Measurements from ENCODE around the gene PLA2G6. TPM values are rescaled to one million over a fixed set of nuclear protein-coding genes. Genes with fewer than 3 reads are reported as not detected.

The PLA2G6 gene
- total and polyA plus RNA-seq, 9 of the 15 experiments (the other 6 are each of a cell fraction or from before 2014, with no cell fraction given), result 0.11 to 12.2 (median 9.7) TPM

DNA sequence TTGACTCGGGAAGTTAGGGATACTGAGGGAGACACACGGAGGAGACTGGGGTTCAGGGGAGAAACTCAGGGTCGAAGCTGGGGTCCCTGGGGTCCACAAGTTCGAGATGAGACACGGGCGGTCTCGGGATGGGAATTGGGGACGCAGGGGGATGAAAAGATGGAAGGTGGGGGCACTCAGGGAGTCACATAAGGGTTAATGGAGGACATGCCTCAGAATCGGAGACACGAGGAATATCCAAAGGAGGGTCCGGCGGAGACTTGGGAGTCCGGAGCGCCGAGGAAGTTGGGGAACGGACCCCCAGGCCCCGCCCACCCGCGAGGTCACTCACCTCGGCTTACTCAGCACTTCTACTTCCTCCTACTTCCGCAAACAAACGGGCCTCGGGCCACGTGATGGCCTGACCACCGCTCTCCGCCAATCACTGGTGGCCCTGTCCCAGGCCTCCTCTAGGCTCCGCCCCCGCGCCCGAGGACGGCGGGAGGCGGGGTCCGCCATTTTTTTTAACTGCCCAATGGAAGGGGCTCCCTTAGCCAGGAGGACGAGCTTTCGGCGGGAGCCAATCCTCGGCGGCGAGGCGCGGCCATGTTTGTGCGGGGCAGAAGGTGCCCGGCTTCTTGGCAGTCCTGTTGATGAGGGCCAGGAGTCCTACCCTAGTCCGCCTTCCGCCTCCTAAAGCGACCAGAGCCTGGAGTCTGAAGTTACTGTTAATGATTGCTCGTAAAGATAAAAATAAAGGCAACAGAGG lies at the start of gene PLA2G6 (continued):
- TF ChIP-seq, protein P1, sequence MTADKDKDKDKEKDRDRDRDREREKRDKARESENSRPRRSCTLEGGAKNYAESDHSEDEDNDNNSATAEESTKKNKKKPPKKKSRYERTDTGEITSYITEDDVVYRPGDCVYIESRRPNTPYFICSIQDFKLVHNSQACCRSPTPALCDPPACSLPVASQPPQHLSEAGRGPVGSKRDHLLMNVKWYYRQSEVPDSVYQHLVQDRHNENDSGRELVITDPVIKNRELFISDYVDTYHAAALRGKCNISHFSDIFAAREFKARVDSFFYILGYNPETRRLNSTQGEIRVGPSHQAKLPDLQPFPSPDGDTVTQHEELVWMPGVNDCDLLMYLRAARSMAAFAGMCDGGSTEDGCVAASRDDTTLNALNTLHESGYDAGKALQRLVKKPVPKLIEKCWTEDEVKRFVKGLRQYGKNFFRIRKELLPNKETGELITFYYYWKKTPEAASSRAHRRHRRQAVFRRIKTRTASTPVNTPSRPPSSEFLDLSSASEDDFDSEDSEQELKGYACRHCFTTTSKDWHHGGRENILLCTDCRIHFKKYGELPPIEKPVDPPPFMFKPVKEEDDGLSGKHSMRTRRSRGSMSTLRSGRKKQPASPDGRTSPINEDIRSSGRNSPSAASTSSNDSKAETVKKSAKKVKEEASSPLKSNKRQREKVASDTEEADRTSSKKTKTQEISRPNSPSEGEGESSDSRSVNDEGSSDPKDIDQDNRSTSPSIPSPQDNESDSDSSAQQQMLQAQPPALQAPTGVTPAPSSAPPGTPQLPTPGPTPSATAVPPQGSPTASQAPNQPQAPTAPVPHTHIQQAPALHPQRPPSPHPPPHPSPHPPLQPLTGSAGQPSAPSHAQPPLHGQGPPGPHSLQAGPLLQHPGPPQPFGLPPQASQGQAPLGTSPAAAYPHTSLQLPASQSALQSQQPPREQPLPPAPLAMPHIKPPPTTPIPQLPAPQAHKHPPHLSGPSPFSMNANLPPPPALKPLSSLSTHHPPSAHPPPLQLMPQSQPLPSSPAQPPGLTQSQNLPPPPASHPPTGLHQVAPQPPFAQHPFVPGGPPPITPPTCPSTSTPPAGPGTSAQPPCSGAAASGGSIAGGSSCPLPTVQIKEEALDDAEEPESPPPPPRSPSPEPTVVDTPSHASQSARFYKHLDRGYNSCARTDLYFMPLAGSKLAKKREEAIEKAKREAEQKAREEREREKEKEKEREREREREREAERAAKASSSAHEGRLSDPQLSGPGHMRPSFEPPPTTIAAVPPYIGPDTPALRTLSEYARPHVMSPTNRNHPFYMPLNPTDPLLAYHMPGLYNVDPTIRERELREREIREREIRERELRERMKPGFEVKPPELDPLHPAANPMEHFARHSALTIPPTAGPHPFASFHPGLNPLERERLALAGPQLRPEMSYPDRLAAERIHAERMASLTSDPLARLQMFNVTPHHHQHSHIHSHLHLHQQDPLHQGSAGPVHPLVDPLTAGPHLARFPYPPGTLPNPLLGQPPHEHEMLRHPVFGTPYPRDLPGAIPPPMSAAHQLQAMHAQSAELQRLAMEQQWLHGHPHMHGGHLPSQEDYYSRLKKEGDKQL (CRISPR knock-in tag; IDR thresholded peaks at IDR 0.05; ENCODE audit: borderline replicate concordance), result no peak
- TF ChIP-seq, protein P2, sequence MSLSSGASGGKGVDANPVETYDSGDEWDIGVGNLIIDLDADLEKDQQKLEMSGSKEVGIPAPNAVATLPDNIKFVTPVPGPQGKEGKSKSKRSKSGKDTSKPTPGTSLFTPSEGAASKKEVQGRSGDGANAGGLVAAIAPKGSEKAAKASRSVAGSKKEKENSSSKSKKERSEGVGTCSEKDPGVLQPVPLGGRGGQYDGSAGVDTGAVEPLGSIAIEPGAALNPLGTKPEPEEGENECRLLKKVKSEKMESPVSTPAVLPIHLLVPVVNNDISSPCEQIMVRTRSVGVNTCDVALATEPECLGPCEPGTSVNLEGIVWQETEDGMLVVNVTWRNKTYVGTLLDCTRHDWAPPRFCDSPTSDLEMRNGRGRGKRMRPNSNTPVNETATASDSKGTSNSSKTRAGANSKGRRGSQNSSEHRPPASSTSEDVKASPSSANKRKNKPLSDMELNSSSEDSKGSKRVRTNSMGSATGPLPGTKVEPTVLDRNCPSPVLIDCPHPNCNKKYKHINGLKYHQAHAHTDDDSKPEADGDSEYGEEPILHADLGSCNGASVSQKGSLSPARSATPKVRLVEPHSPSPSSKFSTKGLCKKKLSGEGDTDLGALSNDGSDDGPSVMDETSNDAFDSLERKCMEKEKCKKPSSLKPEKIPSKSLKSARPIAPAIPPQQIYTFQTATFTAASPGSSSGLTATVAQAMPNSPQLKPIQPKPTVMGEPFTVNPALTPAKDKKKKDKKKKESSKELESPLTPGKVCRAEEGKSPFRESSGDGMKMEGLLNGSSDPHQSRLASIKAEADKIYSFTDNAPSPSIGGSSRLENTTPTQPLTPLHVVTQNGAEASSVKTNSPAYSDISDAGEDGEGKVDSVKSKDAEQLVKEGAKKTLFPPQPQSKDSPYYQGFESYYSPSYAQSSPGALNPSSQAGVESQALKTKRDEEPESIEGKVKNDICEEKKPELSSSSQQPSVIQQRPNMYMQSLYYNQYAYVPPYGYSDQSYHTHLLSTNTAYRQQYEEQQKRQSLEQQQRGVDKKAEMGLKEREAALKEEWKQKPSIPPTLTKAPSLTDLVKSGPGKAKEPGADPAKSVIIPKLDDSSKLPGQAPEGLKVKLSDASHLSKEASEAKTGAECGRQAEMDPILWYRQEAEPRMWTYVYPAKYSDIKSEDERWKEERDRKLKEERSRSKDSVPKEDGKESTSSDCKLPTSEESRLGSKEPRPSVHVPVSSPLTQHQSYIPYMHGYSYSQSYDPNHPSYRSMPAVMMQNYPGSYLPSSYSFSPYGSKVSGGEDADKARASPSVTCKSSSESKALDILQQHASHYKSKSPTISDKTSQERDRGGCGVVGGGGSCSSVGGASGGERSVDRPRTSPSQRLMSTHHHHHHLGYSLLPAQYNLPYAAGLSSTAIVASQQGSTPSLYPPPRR (CRISPR knock-in tag; IDR thresholded peaks at IDR 0.05; ENCODE audit: borderline replicate concordance), result no peak
- TF ChIP-seq TSC22D4 (tag; IDR thresholded peaks at IDR 0.05), result no peak
- no peak for TF ChIP-seq RBM17 (IDR thresholded peaks at IDR 0.05; ENCODE audit: borderline replicate concordance, low read depth, low read length)
- no peak for TF ChIP-seq TEAD4 (IDR thresholded peaks at IDR 0.05; ENCODE audit: low read length)
- TF ChIP-seq TEAD4 (CRISPR knock-in tag; IDR thresholded peaks at IDR 0.05; ENCODE audit: borderline replicate concordance), result no peak
- no peak for TF ChIP-seq PML (IDR thresholded peaks at IDR 0.05; ENCODE audit: low read length)
- TF ChIP-seq, protein P3, sequence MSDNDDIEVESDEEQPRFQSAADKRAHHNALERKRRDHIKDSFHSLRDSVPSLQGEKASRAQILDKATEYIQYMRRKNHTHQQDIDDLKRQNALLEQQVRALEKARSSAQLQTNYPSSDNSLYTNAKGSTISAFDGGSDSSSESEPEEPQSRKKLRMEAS (CRISPR knock-in tag; IDR thresholded peaks at IDR 0.05), result no peak
- no peak; the same call in 1 of the 2 replicates for TF ChIP-seq DPF2 (IDR thresholded peaks at IDR 0.05)
- no peak for TF ChIP-seq BRF1 (IDR thresholded peaks at IDR 0.05; ENCODE audit: borderline replicate concordance, extremely low read depth, insufficient read length)
- TF ChIP-seq PTTG1 (tag; IDR thresholded peaks at IDR 0.05; ENCODE audit: low read depth), result no peak
- no peak for TF ChIP-seq NCOA6 (IDR thresholded peaks at IDR 0.05)
- no peak; the same call in none of the 2 replicates for TF ChIP-seq ARID1B (IDR thresholded peaks at IDR 0.05)
- peak; percentile 43 for TF ChIP-seq NFYB (IDR thresholded peaks at IDR 0.05; ENCODE audit: extremely low read depth, insufficient read length)
- TF ChIP-seq PHF20 (IDR thresholded peaks at IDR 0.05; ENCODE audit: partially characterized antibody), result no peak
- TF ChIP-seq SETDB1 (IDR thresholded peaks at IDR 0.05; ENCODE audit: low read length), result no peak
- TF ChIP-seq NFATC3 (IDR thresholded peaks at IDR 0.05), result no peak
- no peak for TF ChIP-seq SAFB2 (IDR thresholded peaks at IDR 0.05; ENCODE audit: borderline replicate concordance, low read depth, low read length, severe bottlenecking)

Measured in K562 (cell line).